GM19023 (cell line): ENCODE results near the gene CD180.

Experiments
- ATAC-seq: cut with Tn5 transposase; IDR thresholded peaks from one replicate; pipeline ENCODE4 v1.9.1; 2021; ENCODE audit warnings: mild to moderate bottlenecking, moderate library complexity; ENCODE audit not compliant: unreplicated experiment

The CD180 gene

GRCh38 chr5:67133217-67133616 lies 63.4 kb downstream of the CD180 start:
- ATAC-seq: no peak

- ATAC-seq: no peak
Measured at GRCh38 chr5:67129768-67130167, 66.8 kb downstream of the CD180 start.
